BLaER1 treated with 17β-estradiol and CSF1 and Interleukin-3, amounts not matched to agents 10 nM and 100 nM (cell line): ENCODE data around the gene IFITM5.

ENCODE experiments used
- H3K27ac ChIP-seq, 11 experiments: shearing (Covaris generic); formaldehyde crosslinking; 2 replicates each; pipeline ENCODE4 v1.8.1; 2022
- H3K27me3 ChIP-seq, 11 experiments: shearing (Covaris generic); formaldehyde crosslinking; 2 replicates each; pipeline ENCODE4 v1.8.1; 2022
- H3K36me3 ChIP-seq, 11 experiments: shearing (Covaris generic); formaldehyde crosslinking; 2 replicates each; pipeline ENCODE4 v1.8.1; 2022
- H3K4me1 ChIP-seq, 10 experiments: shearing (Covaris generic); formaldehyde crosslinking; 2 replicates each; pipeline ENCODE4 v1.8.1; 2022
- H3K4me2 ChIP-seq, 11 experiments: shearing (Covaris generic); formaldehyde crosslinking; 2 replicates each; pipeline ENCODE4 v1.8.1; 2022
- H3K4me3 ChIP-seq, 10 experiments: shearing (Covaris generic); formaldehyde crosslinking; 2 replicates each; pipeline ENCODE4 v1.8.1; 2022
- H3K9ac ChIP-seq, 11 experiments: shearing (Covaris generic); formaldehyde crosslinking; 2 replicates each; pipeline ENCODE4 v1.8.1; 2022
- H3K9me3 ChIP-seq, 11 experiments: shearing (Covaris generic); formaldehyde crosslinking; replicated peaks in 1 of 11; 2 replicates each; pipeline ENCODE4 v1.8.1; 2022
- H4K20me1 ChIP-seq, 11 experiments: shearing (Covaris generic); formaldehyde crosslinking; 2 replicates each; pipeline ENCODE4 v1.8.1; 2022
- Cebpa-rat ChIP-seq, 11 experiments: shearing (Covaris generic); IDR thresholded peaks; 2 replicates each; pipeline ENCODE4 v1.8.1; 2022

The IFITM5 gene

GRCh38 chr11:261624-262023 is 37.7 kb downstream of the IFITM5 start:
- no peaks in the 10 kb centered on the region for H3K27me3 ChIP-seq
- H3K9me3 ChIP-seq = peaks cover 7 to 16% (median 8%) of the 10 kb centered on the region in 11 experiments; a peak in 20 of 22 replicates
- H3K4me3 ChIP-seq = no peak overlapping the region
- H3K4me1 ChIP-seq = peaks cover 4 to 14% (median 9%) of the 10 kb centered on the region in 10 experiments; a peak in 16 of 20 replicates
- H3K36me3 ChIP-seq = no peaks in the 10 kb centered on the region; a peak in 1 of 22 replicates
- no peak overlapping the region for H3K27ac ChIP-seq
- no peak for TF ChIP-seq Cebpa-rat (IDR thresholded peaks at IDR 0.05)
- no peak overlapping the region for H3K9ac ChIP-seq
- H3K4me2 ChIP-seq = no peak overlapping the region
- H4K20me1 ChIP-seq = no peaks in the 10 kb centered on the region; a peak in 1 of 22 replicates

- TF ChIP-seq Cebpa-rat (IDR thresholded peaks at IDR 0.05) = no peak
- Histone ChIP-seq H4K20me1 (no peaks in the 10 kb centered on the region; a peak in 1 of 22 replicates), H3K27ac (no peak overlapping the region), H3K4me2 (no peak overlapping the region), H3K4me1 (peaks cover 4 to 14% (median 9%) of the 10 kb centered on the region in 10 experiments; a peak in 16 of 20 replicates), H3K27me3 (no peaks in the 10 kb centered on the region), H3K9me3 (peaks cover 0 to 7% (median 0%) of the 10 kb centered on the region in 11 experiments; a peak in 3 of 22 replicates), H3K36me3 (no peaks in the 10 kb centered on the region), H3K9ac (no peak overlapping the region), H3K4me3 (no peak overlapping the region)
These were observed 39.9 kb downstream of the IFITM5 start for GRCh38 chr11:259413-259812.

- H3K27ac ChIP-seq = no peak overlapping the region
- no peaks in the 10 kb centered on the region for H3K27me3 ChIP-seq
- H3K36me3 ChIP-seq = peaks cover 11 to 13% (median 11%) of the 10 kb centered on the region in 11 experiments
- no peak overlapping the region for H3K4me3 ChIP-seq
- H3K9me3 ChIP-seq = peaks cover 0 to 7% (median 0%) of the 10 kb centered on the region in 11 experiments; a peak in 3 of 22 replicates
- no peak for TF ChIP-seq Cebpa-rat (IDR thresholded peaks at IDR 0.05)
- H3K4me2 ChIP-seq = peak overlapping the region in 6 of 11 experiments; percentile 7 to 66 (median 38); a peak in 8 of 22 replicates
- peaks cover 0 to 9% (median 0%) of the 10 kb centered on the region in 11 experiments; a peak in 3 of 22 replicates for H4K20me1 ChIP-seq
- H3K4me1 ChIP-seq = peaks cover 4 to 14% (median 9%) of the 10 kb centered on the region in 10 experiments; a peak in 16 of 20 replicates
- H3K9ac ChIP-seq = no peak overlapping the region
These were observed 41.4 kb downstream of the IFITM5 start for GRCh38 chr11:257766-258493.

- H3K4me2 ChIP-seq = peak overlapping the region in 10 of 11 experiments; percentile 4 to 66 (median 24); a peak in 11 of 22 replicates
- peaks cover 0 to 17% (median 4%) of the 10 kb centered on the region in 11 experiments; a peak in 6 of 22 replicates for H4K20me1 ChIP-seq
- peaks cover 0 to 7% (median 0%) of the 10 kb centered on the region in 11 experiments; a peak in 3 of 22 replicates for H3K9me3 ChIP-seq
- TF ChIP-seq Cebpa-rat (IDR thresholded peaks at IDR 0.05) = no peak
- peaks cover 19 to 21% (median 19%) of the 10 kb centered on the region in 11 experiments for H3K36me3 ChIP-seq
- no peak overlapping the region for H3K4me3 ChIP-seq
- H3K27ac ChIP-seq = peak overlapping the region in 4 of 11 experiments; percentile 7 to 18 (median 12); a peak in 2 of 22 replicates
- no peaks in the 10 kb centered on the region for H3K27me3 ChIP-seq
- H3K4me1 ChIP-seq = peaks cover 4 to 14% (median 9%) of the 10 kb centered on the region in 10 experiments; a peak in 16 of 20 replicates
- peak overlapping the region in 2 of 11 experiments; percentile 24 to 27; a peak in 1 of 22 replicates for H3K9ac ChIP-seq
These were observed 42.2 kb downstream of the IFITM5 start for GRCh38 chr11:256952-257737.

GRCh38 chr11:255816-256215 is 43.5 kb downstream of the IFITM5 start:
- Histone ChIP-seq H3K36me3 (peaks cover 31 to 34% (median 33%) of the 10 kb centered on the region in 11 experiments), H3K4me2 (no peak overlapping the region), H3K4me3 (no peak overlapping the region), H3K9ac (no peak overlapping the region), H3K27ac (no peak overlapping the region), H3K9me3 (no peaks in the 10 kb centered on the region), H4K20me1 (peaks cover 0 to 28% (median 10%) of the 10 kb centered on the region in 11 experiments; a peak in 9 of 22 replicates), H3K4me1 (peaks cover 4 to 14% (median 9%) of the 10 kb centered on the region in 10 experiments; a peak in 16 of 20 replicates), H3K27me3 (no peaks in the 10 kb centered on the region)
- TF ChIP-seq Cebpa-rat (IDR thresholded peaks at IDR 0.05) = no peak

- no peaks in the 10 kb centered on the region for H3K9me3 ChIP-seq
- H3K27ac ChIP-seq = no peak overlapping the region
- H3K4me3 ChIP-seq = no peak overlapping the region
- peaks cover 0 to 34% (median 14%) of the 10 kb centered on the region in 11 experiments; a peak in 10 of 22 replicates for H4K20me1 ChIP-seq
- no peaks in the 10 kb centered on the region for H3K27me3 ChIP-seq
- H3K4me2 ChIP-seq = no peak overlapping the region
- peaks cover 4 to 14% (median 11%) of the 10 kb centered on the region in 10 experiments; a peak in 16 of 20 replicates for H3K4me1 ChIP-seq
- peaks cover 37 to 41% (median 39%) of the 10 kb centered on the region in 11 experiments for H3K36me3 ChIP-seq
- TF ChIP-seq Cebpa-rat (IDR thresholded peaks at IDR 0.05) = no peak
- H3K9ac ChIP-seq = no peak overlapping the region
These were observed 44.1 kb downstream of the IFITM5 start for GRCh38 chr11:255176-255575.

GRCh38 chr11:253886-254270 is 45.4 kb downstream of the IFITM5 start:
- Histone ChIP-seq H3K36me3 (peaks cover 48 to 52% (median 50%) of the 10 kb centered on the region in 11 experiments), H3K9me3 (no peaks in the 10 kb centered on the region), H3K9ac (0 out of 22 replicates have a peak overlapping the region, but pooled peaks of 1 of the 11 experiments have one; percentile 11), H3K4me2 (no peak overlapping the region), H3K27ac (no peak overlapping the region), H3K4me1 (peaks cover 4 to 14% (median 11%) of the 10 kb centered on the region in 10 experiments; a peak in 16 of 20 replicates), H3K27me3 (no peaks in the 10 kb centered on the region), H3K4me3 (no peak overlapping the region), H4K20me1 (peaks cover 0 to 42% (median 18%) of the 10 kb centered on the region in 11 experiments; a peak in 11 of 22 replicates)
- no peak for TF ChIP-seq Cebpa-rat (IDR thresholded peaks at IDR 0.05)

GRCh38 chr11:253160-253885 is 46.0 kb downstream of the IFITM5 start:
- Histone ChIP-seq H3K4me3 (no peak overlapping the region), H3K36me3 (peaks cover 53 to 58% (median 55%) of the 10 kb centered on the region in 11 experiments), H3K27me3 (no peaks in the 10 kb centered on the region), H3K9ac (0 out of 22 replicates have a peak overlapping the region, but pooled peaks of 1 of the 11 experiments have one; percentile 11), H3K4me2 (no peak overlapping the region), H4K20me1 (peaks cover 0 to 45% (median 19%) of the 10 kb centered on the region in 11 experiments; a peak in 11 of 22 replicates), H3K4me1 (peaks cover 4 to 14% (median 11%) of the 10 kb centered on the region in 10 experiments; a peak in 16 of 20 replicates), H3K9me3 (no peaks in the 10 kb centered on the region), H3K27ac (no peak overlapping the region)
- no peak for TF ChIP-seq Cebpa-rat (IDR thresholded peaks at IDR 0.05)
